NB4 (cell line): ENCODE data around the gene LRCH1.

Experiments
- CTCF ChIP-seq: IDR thresholded peaks from one replicate; pipeline ENCODE4 v1.5.1; 2012; ENCODE audit warnings: low read depth, low read length
- MAX ChIP-seq: IDR thresholded peaks from 2 replicates; pipeline ENCODE4 v1.6.1; 2011; ENCODE audit warnings: low read depth, low read length
- POLR2A ChIP-seq: IDR thresholded peaks from 2 replicates; pipeline ENCODE4 v1.6.1; 2011; ENCODE audit warnings: mild to moderate bottlenecking; ENCODE audit not compliant: insufficient read length; ENCODE audit errors: extremely low read depth

- TF ChIP-seq POLR2A = no peak
- no peak for TF ChIP-seq CTCF
- no peak for TF ChIP-seq MAX
These were observed 41.6 kb downstream of the LRCH1 start for GRCh38 chr13:46594374-46595078.
